ENCODE data around the gene SVIP.

DNA sequence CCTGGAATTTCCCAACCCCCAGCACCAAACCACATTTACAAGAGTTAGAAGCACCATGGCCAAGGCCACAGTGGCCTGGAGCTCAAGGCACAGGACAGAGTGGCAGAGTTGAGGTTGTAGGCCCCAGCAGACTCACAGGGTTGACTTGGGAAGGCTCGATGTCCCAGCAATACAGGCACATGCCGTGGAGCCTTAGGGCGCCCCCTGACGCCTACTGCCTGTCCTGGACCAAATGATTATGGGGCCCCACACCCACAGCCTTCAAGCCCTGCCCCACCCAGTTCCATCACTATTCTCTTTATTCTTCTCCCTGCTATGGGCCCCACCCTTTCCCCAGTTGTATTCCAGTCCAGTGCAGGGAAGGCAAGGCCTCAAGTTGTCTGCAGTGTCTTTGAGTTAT, 30.6 kb upstream of the SVIP start, which contains the start of gene CCDC179:
- no peak for TF ChIP-seq POLR2A (IDR thresholded peaks at IDR 0.05)
- TF ChIP-seq, protein P1, sequence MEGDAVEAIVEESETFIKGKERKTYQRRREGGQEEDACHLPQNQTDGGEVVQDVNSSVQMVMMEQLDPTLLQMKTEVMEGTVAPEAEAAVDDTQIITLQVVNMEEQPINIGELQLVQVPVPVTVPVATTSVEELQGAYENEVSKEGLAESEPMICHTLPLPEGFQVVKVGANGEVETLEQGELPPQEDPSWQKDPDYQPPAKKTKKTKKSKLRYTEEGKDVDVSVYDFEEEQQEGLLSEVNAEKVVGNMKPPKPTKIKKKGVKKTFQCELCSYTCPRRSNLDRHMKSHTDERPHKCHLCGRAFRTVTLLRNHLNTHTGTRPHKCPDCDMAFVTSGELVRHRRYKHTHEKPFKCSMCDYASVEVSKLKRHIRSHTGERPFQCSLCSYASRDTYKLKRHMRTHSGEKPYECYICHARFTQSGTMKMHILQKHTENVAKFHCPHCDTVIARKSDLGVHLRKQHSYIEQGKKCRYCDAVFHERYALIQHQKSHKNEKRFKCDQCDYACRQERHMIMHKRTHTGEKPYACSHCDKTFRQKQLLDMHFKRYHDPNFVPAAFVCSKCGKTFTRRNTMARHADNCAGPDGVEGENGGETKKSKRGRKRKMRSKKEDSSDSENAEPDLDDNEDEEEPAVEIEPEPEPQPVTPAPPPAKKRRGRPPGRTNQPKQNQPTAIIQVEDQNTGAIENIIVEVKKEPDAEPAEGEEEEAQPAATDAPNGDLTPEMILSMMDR (IDR thresholded peaks at IDR 0.05), result no peak

Measured in right lobe of liver (tissue), 4 donors.